Stimulated activated CD4-positive, alpha-beta T cell treated with anti-CD3 and anti-CD28 coated beads, TNF-alpha, amount 100 ng/mL, for 48 hours (primary cell): Measurements from ENCODE around the gene C4orf54.

Experiments used
- DNase-seq, 3 donors: peaks; one replicate each; pipeline ENCODE4 v3.0.0-alpha.2; 2020; ENCODE audit warnings: low read depth in 3 of 3

C4orf54 gene

GRCh38 chr4:99657798-99658197, at the start of gene C4orf54:
TSS of gene C4orf54 (minus strand) at chr4:99657828. CDS start at chr4:99654648, 3,180 bp downstream.
- no peak for DNase-seq

- DNase-seq = no peak
These were observed 48.3 kb upstream of the C4orf54 start for GRCh38 chr4:99705891-99706290.

- no peak for DNase-seq
These were observed 39.2 kb upstream of the C4orf54 start for GRCh38 chr4:99696801-99697200.

GRCh38 chr4:99693140-99693539, 35.5 kb upstream of the C4orf54 start:
- DNase-seq = no peak

- DNase-seq = no peak
These were observed 33.4 kb upstream of the C4orf54 start for GRCh38 chr4:99690990-99691389.

- no peak for DNase-seq
These were observed 32.8 kb upstream of the C4orf54 start for GRCh38 chr4:99690472-99690871.

- DNase-seq = no peak
These were observed 29.5 kb upstream of the C4orf54 start for GRCh38 chr4:99687120-99687519.

- no peak for DNase-seq
These were observed 27.6 kb upstream of the C4orf54 start for GRCh38 chr4:99685234-99685633.

GRCh38 chr4:99683895-99684294, 26.3 kb upstream of the C4orf54 start:
- no peak for DNase-seq

- no peak for DNase-seq
These were observed 22.3 kb upstream of the C4orf54 start for GRCh38 chr4:99679976-99680375.

GRCh38 chr4:99679204-99679603, 21.6 kb upstream of the C4orf54 start:
- DNase-seq = no peak

- DNase-seq = no peak
These were observed 19.5 kb upstream of the C4orf54 start for GRCh38 chr4:99677161-99677560.

- no peak for DNase-seq
These were observed 12.9 kb upstream of the C4orf54 start for GRCh38 chr4:99670409-99671073.

GRCh38 chr4:99669084-99669483, 11.5 kb upstream of the C4orf54 start:
- no peak for DNase-seq

- DNase-seq = no peak
These were observed 10.8 kb upstream of the C4orf54 start for GRCh38 chr4:99668472-99668871.

GRCh38 chr4:99665983-99666382, 8.4 kb upstream of the C4orf54 start:
- no peak for DNase-seq

GRCh38 chr4:99664716-99665115, 7.1 kb upstream of the C4orf54 start:
- no peak for DNase-seq

GRCh38 chr4:99661907-99662306, 4.3 kb upstream of the C4orf54 start:
- no peak for DNase-seq

GRCh38 chr4:99658666-99659065, 1.0 kb upstream of the C4orf54 start:
- DNase-seq = no peak

- DNase-seq = no peak
These were observed 2.1 kb downstream of the C4orf54 start for GRCh38 chr4:99655308-99656081.

- no peak for DNase-seq
These were observed 3.3 kb downstream of the C4orf54 start for GRCh38 chr4:99654361-99654761.

GRCh38 chr4:99653916-99654315, 3.7 kb downstream of the C4orf54 start:
- no peak for DNase-seq
